ENCODE measurements around the gene PLEKHG2. TPM values are rescaled to one million over a fixed set of nuclear protein-coding genes. Genes with fewer than 3 reads are reported as not detected.
A peak's percentile ranks its signal among the peaks of the same experiment; 100 is the strongest.
"Not testable (repeated sequence)": the region's sequence is repeated elsewhere in the genome, so short reads cannot be mapped to it uniquely, and the experiment has no call there.

Gene PLEKHG2
- polyA plus RNA-seq, 4 donors = 1.9 to 13.2 (median 6.3) TPM

DNA sequence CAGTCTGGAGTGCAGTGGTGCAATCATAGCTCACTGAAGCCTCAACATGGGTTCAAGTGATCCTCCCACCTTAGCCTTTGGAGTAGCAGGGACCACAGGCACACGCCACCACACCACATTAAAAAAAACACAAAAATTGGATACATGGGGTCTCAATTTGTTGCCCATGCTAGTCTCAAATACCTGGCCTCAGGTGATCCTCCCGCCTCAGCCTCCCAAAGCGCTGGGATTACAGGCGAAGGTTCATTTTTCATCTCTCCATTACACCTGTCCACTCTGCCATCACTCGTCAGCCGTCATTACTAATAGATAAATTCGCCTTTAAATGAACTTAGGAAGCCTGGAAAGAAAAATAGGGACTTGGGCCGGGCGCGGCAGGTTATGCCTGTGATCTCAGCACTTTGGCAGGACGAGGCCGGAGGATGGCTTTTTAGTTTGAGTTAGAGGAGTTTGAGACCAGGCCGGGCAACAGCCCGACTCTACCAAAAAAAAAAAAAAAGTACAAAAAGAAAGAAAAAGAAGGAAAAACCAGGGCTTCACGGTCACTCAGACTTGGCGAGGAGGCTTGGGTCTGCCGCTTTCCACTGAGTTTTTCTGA lies 32.2 kb downstream of the PLEKHG2 start:
- Histone ChIP-seq H3K36me3 (ENCODE audit: control insufficient read depth in 3 of 3, insufficient read depth in 2 of 3, low read depth in 1 of 3, low read length in 3 of 3) (peaks cover 0 to 22% (median 0%) of the 10 kb centered on the region in 3 donors), H3K27me3 (ENCODE audit: control insufficient read depth in 3 of 3, insufficient read depth in 3 of 3, low read length in 3 of 3) (no peaks in the 10 kb centered on the region), H3K4me1 (ENCODE audit: control insufficient read depth in 3 of 3, insufficient read depth in 2 of 3, low read depth in 1 of 3, low read length in 2 of 3) (peaks cover 2 to 11% (median 9%) of the 10 kb centered on the region in 3 donors), H3K9me3 (ENCODE audit: control insufficient read depth in 2 of 2, insufficient read depth in 1 of 2, low read depth in 1 of 2, low read length in 1 of 2) (no peaks in the 10 kb centered on the region), H3K27ac (ENCODE audit: low read depth in 1 of 3, low read length in 2 of 3) (peak overlapping the region; percentile 85 to 97 (median 93)), H3K4me3 (ENCODE audit: low read depth in 1 of 3, low read length in 3 of 3) (peak overlapping the region; percentile 81 to 93 (median 81))
- FAIRE-seq (no peak), DNase-seq (peak in 1 of 2 donors; percentile 51)
- WGBS, 3 donors = 2 to 3% (median 3%) methylated on average over 17 of the region's 17 CpGs

DNA sequence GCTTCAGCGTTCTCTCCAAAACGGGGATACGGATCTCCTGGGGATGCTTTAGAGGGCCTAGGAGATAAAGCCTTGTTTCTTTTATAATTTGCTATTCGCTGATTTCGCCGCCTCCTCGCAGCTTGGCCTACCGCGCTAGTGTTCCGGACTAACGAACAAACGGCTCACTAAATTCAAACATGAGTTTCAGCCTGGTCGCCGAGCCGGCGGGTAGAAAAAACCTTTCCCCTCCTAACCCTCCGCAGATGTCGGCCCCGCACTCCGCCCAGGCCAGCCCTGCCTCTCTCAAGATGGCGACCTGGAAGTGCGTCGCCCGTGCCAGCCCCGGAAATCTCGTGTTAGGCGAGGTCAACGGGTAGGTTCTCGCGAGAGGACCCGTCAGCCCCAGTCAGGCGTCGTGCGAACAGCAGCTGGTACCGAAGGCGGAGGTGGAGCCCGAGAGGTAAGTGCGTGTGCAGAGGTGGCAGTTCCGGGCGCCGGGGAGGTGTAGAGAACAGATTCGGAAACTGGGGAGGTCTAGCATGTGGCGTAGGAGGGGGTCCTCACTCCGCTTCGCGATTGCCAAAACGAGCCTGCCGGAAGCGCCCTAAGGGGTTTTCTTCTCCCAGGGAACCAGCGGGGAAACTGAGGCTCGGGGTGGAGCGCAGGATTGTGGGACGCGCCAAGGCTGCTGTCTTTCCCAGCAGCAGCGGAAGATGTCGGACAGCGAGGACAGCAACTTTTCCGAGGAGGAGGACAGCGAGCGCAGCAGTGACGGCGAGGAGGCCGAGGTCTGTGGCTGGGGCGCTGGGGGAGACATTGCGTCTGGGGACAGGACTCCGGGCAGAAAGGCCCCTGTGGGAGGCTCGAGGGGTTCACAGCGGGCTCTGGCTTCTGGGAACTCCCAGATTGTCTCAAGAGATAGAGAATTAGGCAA lies 33.0 kb downstream of the PLEKHG2 start, which contains the start of gene SUPT5H:
Gene SUPT5H, plus strand, starts transcription at position 387 of the 916 bp plus-strand sequence. Its CDS starts 309 bp downstream, at position 696.
- Histone ChIP-seq H3K4me1 (ENCODE audit: control insufficient read depth in 3 of 3, insufficient read depth in 2 of 3, low read depth in 1 of 3, low read length in 2 of 3) (peaks cover 2 to 11% (median 9%) of the 10 kb centered on the region in 3 donors), H3K27ac (ENCODE audit: low read depth in 1 of 3, low read length in 2 of 3) (peak within 1 kb of the TSS; percentile 85 to 97 (median 93)), H3K27me3 (ENCODE audit: control insufficient read depth in 3 of 3, insufficient read depth in 3 of 3, low read length in 3 of 3) (no peaks in the 10 kb centered on the region), H3K4me3 (ENCODE audit: low read depth in 1 of 3, low read length in 3 of 3) (peak within 1 kb of the TSS; percentile 81 to 93 (median 81)), H3K9me3 (ENCODE audit: control insufficient read depth in 2 of 2, insufficient read depth in 1 of 2, low read depth in 1 of 2, low read length in 1 of 2) (no peaks in the 10 kb centered on the region), H3K36me3 (ENCODE audit: control insufficient read depth in 3 of 3, insufficient read depth in 2 of 3, low read depth in 1 of 3, low read length in 3 of 3) (peaks cover 0 to 26% (median 0%) of the 10 kb centered on the region in 3 donors)
- FAIRE-seq (no peak), DNase-seq (peak; percentile 98 to 99)
- WGBS, 3 donors = 0% methylated on average over 66 to 68 of the region's 68 CpGs

DNA sequence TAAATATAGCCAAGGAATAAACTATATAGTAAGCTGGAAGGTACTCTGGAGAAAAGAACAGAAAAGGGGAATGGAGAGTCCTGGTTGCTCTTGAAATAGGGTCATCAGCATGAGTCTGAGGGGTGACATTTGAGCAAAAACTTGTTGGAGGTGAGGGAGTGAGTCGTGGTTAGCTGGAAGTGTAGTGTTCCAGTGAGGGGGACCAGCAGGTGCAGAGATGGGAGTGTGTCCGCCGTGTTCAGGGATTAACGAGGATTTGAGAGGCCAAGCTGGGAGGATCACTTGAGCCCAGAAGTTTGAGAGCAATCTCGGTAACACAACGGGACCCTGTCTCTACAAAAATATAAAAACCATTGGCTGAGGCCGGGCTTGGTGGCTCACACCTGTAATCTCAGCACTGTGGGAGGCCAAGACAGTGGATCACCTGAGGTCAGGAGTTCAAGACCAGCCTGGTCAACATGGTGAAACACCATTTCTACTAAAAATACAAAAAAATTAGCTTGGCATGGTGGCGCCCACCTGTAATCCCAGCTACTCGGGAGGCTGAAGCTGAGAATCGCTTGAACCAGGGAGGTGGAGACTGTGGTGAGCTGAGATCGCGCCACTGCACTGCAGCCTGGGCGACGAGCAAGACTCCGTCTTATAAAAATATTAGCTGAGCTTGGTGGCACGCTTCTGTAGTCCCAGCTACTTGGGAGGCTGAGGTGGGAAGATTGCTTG lies 34.1 kb downstream of the PLEKHG2 start:
- Histone ChIP-seq H3K27me3 (ENCODE audit: control insufficient read depth in 3 of 3, insufficient read depth in 3 of 3, low read length in 3 of 3) (no peaks in the 10 kb centered on the region), H3K9me3 (ENCODE audit: control insufficient read depth in 2 of 2, insufficient read depth in 1 of 2, low read depth in 1 of 2, low read length in 1 of 2) (no peaks in the 10 kb centered on the region), H3K27ac (ENCODE audit: low read depth in 1 of 3, low read length in 2 of 3) (no peak overlapping the region), H3K36me3 (ENCODE audit: control insufficient read depth in 3 of 3, insufficient read depth in 2 of 3, low read depth in 1 of 3, low read length in 3 of 3) (peaks cover 0 to 30% (median 0%) of the 10 kb centered on the region in 3 donors), H3K4me1 (ENCODE audit: control insufficient read depth in 3 of 3, insufficient read depth in 2 of 3, low read depth in 1 of 3, low read length in 2 of 3) (peaks cover 2 to 11% (median 9%) of the 10 kb centered on the region in 3 donors), H3K4me3 (ENCODE audit: low read depth in 1 of 3, low read length in 3 of 3) (peak overlapping the region in 2 of 3 donors; percentile 81 to 93)
- DNase-seq (no peak), FAIRE-seq (no peak)
- 78 to 81% (median 80%) methylated on average over 16 of the region's 16 CpGs for WGBS, 3 donors

DNA sequence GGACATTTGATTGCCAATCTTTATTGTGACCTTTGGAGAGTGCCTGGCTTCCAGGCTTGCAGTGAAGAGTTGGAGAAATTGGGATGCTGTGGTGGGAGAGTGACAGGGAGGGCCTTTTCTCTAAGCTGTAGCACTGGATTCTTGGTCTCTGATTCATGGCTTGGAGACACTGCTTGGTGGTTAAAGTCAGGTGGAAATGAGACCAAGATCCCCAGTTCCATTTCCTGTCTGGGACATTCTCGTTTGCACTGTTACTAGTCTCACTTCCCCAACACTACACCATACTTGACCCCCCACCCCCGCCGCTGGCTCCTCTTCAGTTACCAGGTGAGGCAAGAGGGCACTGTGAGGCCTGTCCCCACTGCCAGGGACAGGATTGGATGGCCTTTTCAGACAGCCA lies 35.8 kb downstream of the PLEKHG2 start:
- Histone ChIP-seq H3K4me1 (ENCODE audit: control insufficient read depth in 3 of 3, insufficient read depth in 2 of 3, low read depth in 1 of 3, low read length in 2 of 3) (peaks cover 2 to 11% (median 9%) of the 10 kb centered on the region in 3 donors), H3K36me3 (ENCODE audit: control insufficient read depth in 3 of 3, insufficient read depth in 2 of 3, low read depth in 1 of 3, low read length in 3 of 3) (peaks cover 0 to 46% (median 3%) of the 10 kb centered on the region in 3 donors), H3K9me3 (ENCODE audit: control insufficient read depth in 2 of 2, insufficient read depth in 1 of 2, low read depth in 1 of 2, low read length in 1 of 2) (no peaks in the 10 kb centered on the region), H3K4me3 (ENCODE audit: low read depth in 1 of 3, low read length in 3 of 3) (no peak overlapping the region), H3K27ac (ENCODE audit: low read depth in 1 of 3, low read length in 2 of 3) (no peak overlapping the region), H3K27me3 (ENCODE audit: control insufficient read depth in 3 of 3, insufficient read depth in 3 of 3, low read length in 3 of 3) (no peaks in the 10 kb centered on the region)
- WGBS, 3 donors = 59 to 79% (median 71%) methylated on average over 3 of the region's 3 CpGs
- DNase-seq (no peak), FAIRE-seq (no peak)

DNA sequence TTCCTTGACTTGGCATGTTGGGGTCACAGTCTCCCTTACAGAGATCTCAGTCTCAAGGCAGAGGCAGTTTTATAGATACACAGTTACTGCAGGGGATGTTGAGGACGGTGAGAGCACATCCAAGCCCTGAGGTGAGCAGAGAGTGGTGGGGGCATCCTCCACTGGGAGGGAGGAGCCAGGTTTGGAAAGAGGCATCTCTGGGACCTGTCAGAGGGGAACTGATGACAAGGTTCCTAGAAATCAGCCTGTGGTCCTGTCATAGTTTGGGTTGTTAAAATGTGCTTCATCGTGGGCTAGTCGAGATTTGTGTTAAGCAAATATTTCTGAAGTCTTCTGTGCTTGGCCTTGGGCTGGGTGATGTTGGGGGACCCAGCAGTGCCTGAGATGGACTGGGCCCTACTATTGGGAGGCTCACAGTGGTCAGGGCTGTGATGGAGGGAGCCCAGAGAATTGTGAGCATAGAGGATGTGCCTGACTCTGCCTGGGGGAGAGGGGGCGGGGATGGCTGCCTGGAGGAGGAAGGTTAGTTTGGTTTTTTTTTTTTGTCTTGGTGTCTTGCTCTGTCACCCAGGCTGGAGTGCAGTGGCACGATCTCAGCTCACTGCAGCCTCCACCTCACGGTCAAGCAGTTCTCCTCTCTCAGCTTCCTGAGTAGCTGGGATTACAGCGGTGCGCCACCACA lies 36.8 kb downstream of the PLEKHG2 start:
- no peak for FAIRE-seq
- WGBS, 3 donors = 77 to 79% (median 78%) methylated on average over 7 to 8 of the region's 8 CpGs
- H3K9me3 ChIP-seq (ENCODE audit: control insufficient read depth in 2 of 2, insufficient read depth in 1 of 2, low read depth in 1 of 2, low read length in 1 of 2) = no peaks in the 10 kb centered on the region
- H3K27me3 ChIP-seq (ENCODE audit: control insufficient read depth in 3 of 3, insufficient read depth in 3 of 3, low read length in 3 of 3) = no peaks in the 10 kb centered on the region
- peaks cover 0 to 52% (median 7%) of the 10 kb centered on the region in 3 donors for H3K36me3 ChIP-seq (ENCODE audit: control insufficient read depth in 3 of 3, insufficient read depth in 2 of 3, low read depth in 1 of 3, low read length in 3 of 3)
- no peak for DNase-seq
- no peak overlapping the region for H3K27ac ChIP-seq (ENCODE audit: low read depth in 1 of 3, low read length in 2 of 3)
- peaks cover 2 to 11% (median 7%) of the 10 kb centered on the region in 3 donors for H3K4me1 ChIP-seq (ENCODE audit: control insufficient read depth in 3 of 3, insufficient read depth in 2 of 3, low read depth in 1 of 3, low read length in 2 of 3)
- H3K4me3 ChIP-seq (ENCODE audit: low read depth in 1 of 3, low read length in 3 of 3) = no peak overlapping the region

DNA sequence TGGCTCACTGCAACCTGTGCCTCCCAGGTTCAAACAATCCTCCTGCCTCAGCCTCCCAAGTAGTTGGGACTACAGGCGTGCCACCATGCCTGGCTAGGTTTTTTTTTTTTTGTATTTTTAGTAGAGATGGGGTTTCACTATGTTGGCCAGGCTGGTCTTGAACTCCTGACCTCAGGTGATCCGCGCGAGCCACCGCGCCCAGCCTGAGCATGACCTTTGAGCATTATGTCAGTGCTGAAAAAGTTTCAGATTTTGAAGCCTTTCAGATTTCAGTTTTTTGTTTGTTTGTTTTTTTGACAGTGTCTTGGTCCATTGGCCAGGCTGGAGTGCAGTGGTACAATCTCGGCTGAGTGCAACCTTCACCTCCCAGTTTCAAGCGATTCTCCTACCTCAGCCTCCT lies 38.8 kb downstream of the PLEKHG2 start:
- not testable (repeated sequence) for H3K27me3 ChIP-seq (ENCODE audit: control insufficient read depth in 3 of 3, insufficient read depth in 3 of 3, low read length in 3 of 3); H3K4me3 ChIP-seq (ENCODE audit: low read depth in 1 of 3, low read length in 3 of 3); DNase-seq; H3K27ac ChIP-seq (ENCODE audit: low read depth in 1 of 3, low read length in 2 of 3); FAIRE-seq; H3K9me3 ChIP-seq (ENCODE audit: control insufficient read depth in 2 of 2, insufficient read depth in 1 of 2, low read depth in 1 of 2, low read length in 1 of 2)
- peaks cover 2 to 11% (median 3%) of the 10 kb centered on the region in 3 donors for H3K4me1 ChIP-seq (ENCODE audit: control insufficient read depth in 3 of 3, insufficient read depth in 2 of 3, low read depth in 1 of 3, low read length in 2 of 3)
- H3K36me3 ChIP-seq (ENCODE audit: control insufficient read depth in 3 of 3, insufficient read depth in 2 of 3, low read depth in 1 of 3, low read length in 3 of 3) = peaks cover 0 to 59% (median 10%) of the 10 kb centered on the region in 3 donors
- 85 to 93% (median 92%) methylated on average over 8 of the region's 8 CpGs for WGBS, 3 donors

DNA sequence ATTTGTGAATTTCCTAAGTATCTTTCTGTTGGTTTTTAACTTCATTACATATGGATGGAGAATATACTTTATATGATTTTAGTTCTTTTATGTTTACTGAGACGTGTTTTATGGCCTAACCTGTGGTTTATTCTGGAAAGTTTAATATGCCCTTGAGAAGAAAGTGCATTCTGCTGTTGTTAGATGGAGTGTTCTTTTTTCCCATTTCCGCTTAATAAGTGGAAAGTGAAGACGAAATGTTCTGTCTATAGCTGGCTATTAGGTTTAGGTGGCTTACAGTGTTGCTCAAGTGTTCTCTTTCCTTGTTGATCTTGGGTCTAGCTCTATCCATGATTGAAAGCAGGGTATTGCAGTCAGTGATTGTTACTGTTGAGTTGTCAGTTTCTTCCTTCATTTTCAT lies 50.9 kb downstream of the PLEKHG2 start:
- H3K4me1 ChIP-seq (ENCODE audit: control insufficient read depth in 3 of 3, insufficient read depth in 2 of 3, low read depth in 1 of 3, low read length in 2 of 3) = no peaks in the 10 kb centered on the region
- no peaks in the 10 kb centered on the region for H3K27me3 ChIP-seq (ENCODE audit: control insufficient read depth in 3 of 3, insufficient read depth in 3 of 3, low read length in 3 of 3)
- no peak overlapping the region for H3K27ac ChIP-seq (ENCODE audit: low read depth in 1 of 3, low read length in 2 of 3)
- DNase-seq (no peak), FAIRE-seq (no peak)
- 76 to 96% (median 93%) methylated on average over 3 of the region's 3 CpGs for WGBS, 3 donors
- H3K4me3 ChIP-seq (ENCODE audit: low read depth in 1 of 3, low read length in 3 of 3) = no peak overlapping the region
- H3K36me3 ChIP-seq (ENCODE audit: control insufficient read depth in 3 of 3, insufficient read depth in 2 of 3, low read depth in 1 of 3, low read length in 3 of 3) = peaks cover 31 to 77% (median 47%) of the 10 kb centered on the region in 3 donors
- H3K9me3 ChIP-seq (ENCODE audit: control insufficient read depth in 2 of 2, insufficient read depth in 1 of 2, low read depth in 1 of 2, low read length in 1 of 2) = no peaks in the 10 kb centered on the region
